Measurements from ENCODE around the gene GPER1.
"Not testable (repeated sequence)": the region's sequence is repeated elsewhere in the genome, so short reads cannot be mapped to it uniquely, and the experiment has no call there.

Gene GPER1

DNA sequence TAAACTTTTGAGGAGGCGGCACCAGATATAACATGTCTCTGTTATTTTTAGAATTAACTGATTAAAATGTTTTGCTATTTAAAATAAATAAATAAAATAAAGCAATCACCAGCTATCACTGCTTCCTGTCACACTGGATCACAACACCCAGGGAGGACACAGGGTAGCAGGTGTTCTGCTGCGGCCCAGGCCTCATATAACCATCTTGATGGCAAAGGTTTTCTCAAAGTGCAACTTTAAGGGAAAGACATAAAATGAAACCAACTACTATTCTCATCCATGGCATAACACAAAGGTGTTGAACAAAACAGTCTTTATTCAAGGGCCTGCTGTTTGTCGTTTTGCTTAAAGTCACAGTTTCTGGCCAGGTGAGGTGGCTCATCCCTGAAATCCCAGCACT lies 23.2 kb downstream of the GPER1 start:
- Histone ChIP-seq H3K27ac (ENCODE audit: insufficient read depth, low read length, poor library complexity, severe bottlenecking) (no peak overlapping the region), H3K27me3 (replicated peaks; ENCODE audit: control insufficient read depth, insufficient read depth, low read length, poor library complexity, severe bottlenecking) (no peaks in the 10 kb centered on the region)
- DNase-seq: no peak

DNA sequence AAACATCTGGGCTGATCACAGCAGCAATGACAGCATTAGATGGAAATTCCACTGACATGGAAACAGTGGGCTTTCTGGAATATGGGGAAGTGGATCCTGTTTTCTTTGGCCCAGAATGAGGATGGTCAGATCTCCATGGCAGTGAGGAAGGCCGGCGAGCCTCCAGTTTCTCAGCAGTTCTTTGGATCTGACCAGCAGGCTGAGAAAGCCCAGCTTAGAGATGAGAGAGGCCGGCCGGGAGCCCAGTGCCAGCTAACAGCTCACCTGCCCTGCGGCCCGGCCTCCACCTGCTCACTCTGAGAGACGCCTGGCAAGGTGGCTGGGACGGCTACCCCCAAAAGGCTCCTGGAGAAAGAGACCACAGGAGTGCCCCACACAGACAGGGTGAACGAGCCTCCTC lies 24.2 kb downstream of the GPER1 start:
- Histone ChIP-seq H3K36me3 (ENCODE audit: control insufficient read depth, insufficient read depth, low read length) (no peaks in the 10 kb centered on the region), H3K27me3 (replicated peaks; ENCODE audit: control insufficient read depth, insufficient read depth, low read length, poor library complexity, severe bottlenecking) (no peaks in the 10 kb centered on the region), H3K4me3 (ENCODE audit: insufficient read depth, low read depth, low read length, poor library complexity, severe bottlenecking) (no peak overlapping the region), H3K4me1 (ENCODE audit: control insufficient read depth, insufficient read depth, low read length, poor library complexity, severe bottlenecking) (no peaks in the 10 kb centered on the region), H3K27ac (ENCODE audit: insufficient read depth, low read length, poor library complexity, severe bottlenecking) (no peak overlapping the region), H3K9me3 (ENCODE audit: control insufficient read depth, low read length) (no peaks in the 10 kb centered on the region)
- no peak for DNase-seq

More for the DNA sequence above, 23.2 kb downstream of the GPER1 start:
- Histone ChIP-seq H3K9me3 (ENCODE audit: control insufficient read depth, low read length) (no peaks in the 10 kb centered on the region), H3K4me1 (ENCODE audit: control insufficient read depth, insufficient read depth, low read length, poor library complexity, severe bottlenecking) (no peaks in the 10 kb centered on the region), H3K4me3 (ENCODE audit: insufficient read depth, low read depth, low read length, poor library complexity, severe bottlenecking) (no peak overlapping the region), H3K36me3 (ENCODE audit: control insufficient read depth, insufficient read depth, low read length) (no peaks in the 10 kb centered on the region)

DNA sequence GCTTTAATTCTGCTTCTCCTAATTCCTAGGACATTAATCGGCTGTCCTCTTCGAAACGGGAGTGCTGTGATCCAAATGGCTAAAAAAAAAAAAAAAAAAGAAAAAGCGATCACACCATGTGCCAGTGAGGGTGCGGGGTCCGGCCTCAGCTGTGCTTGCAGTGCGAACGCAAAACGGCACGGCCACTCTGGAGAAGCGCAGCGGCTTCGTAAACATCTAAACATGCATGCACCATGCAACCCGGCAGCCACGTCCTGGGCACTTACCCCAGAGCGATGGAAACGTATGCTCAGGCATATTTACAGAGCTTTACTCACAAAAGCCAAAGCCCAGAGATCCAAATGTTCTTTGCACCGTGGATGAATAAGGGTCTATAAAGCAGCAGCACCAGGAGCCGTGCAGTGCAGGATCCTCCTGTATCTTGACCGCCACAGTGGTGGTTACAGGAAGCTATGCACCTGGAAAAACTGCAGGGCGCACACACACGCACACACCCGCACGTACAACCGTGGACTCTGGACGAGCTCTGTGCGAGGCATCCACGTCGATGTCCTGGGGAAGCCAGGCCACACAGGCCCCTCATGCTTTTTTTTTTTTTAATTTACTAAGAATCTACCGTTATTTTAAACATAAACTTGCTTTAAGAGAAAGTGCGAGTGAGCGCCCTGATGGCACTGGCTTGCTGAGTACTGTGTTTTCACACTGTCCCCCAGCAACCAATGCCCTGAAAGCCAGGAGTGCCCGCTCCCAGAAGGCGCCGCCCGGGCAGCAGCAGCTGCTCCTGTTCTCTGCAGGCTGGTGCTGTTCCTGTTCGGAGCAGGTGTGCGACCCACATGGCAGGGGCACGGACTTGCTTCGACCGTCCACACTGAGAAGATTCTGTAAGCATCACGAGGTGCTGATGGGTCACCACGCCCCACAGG lies 25.0 kb downstream of the GPER1 start:
- Histone ChIP-seq H3K27ac (ENCODE audit: insufficient read depth, low read length, poor library complexity, severe bottlenecking) (no peak overlapping the region), H3K36me3 (ENCODE audit: control insufficient read depth, insufficient read depth, low read length) (no peaks in the 10 kb centered on the region), H3K4me3 (ENCODE audit: insufficient read depth, low read depth, low read length, poor library complexity, severe bottlenecking) (no peak overlapping the region), H3K9me3 (ENCODE audit: control insufficient read depth, low read length) (no peaks in the 10 kb centered on the region), H3K27me3 (replicated peaks; ENCODE audit: control insufficient read depth, insufficient read depth, low read length, poor library complexity, severe bottlenecking) (no peaks in the 10 kb centered on the region), H3K4me1 (ENCODE audit: control insufficient read depth, insufficient read depth, low read length, poor library complexity, severe bottlenecking) (no peaks in the 10 kb centered on the region)
- DNase-seq: no peak

GRCh38 chr7:1113548-1113885 lies 25.6 kb downstream of the GPER1 start:
- no peaks in the 10 kb centered on the region for H3K4me1 ChIP-seq (ENCODE audit: control insufficient read depth, insufficient read depth, low read length, poor library complexity, severe bottlenecking)
- H3K36me3 ChIP-seq (ENCODE audit: control insufficient read depth, insufficient read depth, low read length): no peaks in the 10 kb centered on the region
- H3K27me3 ChIP-seq (replicated peaks; ENCODE audit: control insufficient read depth, insufficient read depth, low read length, poor library complexity, severe bottlenecking): no peaks in the 10 kb centered on the region
- no peak overlapping the region for H3K4me3 ChIP-seq (ENCODE audit: insufficient read depth, low read depth, low read length, poor library complexity, severe bottlenecking)
- DNase-seq: no peak
- no peaks in the 10 kb centered on the region for H3K9me3 ChIP-seq (ENCODE audit: control insufficient read depth, low read length)
- H3K27ac ChIP-seq (ENCODE audit: insufficient read depth, low read length, poor library complexity, severe bottlenecking): no peak overlapping the region

- H3K4me1 ChIP-seq (ENCODE audit: control insufficient read depth, insufficient read depth, low read length, poor library complexity, severe bottlenecking): no peaks in the 10 kb centered on the region
- no peak for DNase-seq
- H3K27me3 ChIP-seq (replicated peaks; ENCODE audit: control insufficient read depth, insufficient read depth, low read length, poor library complexity, severe bottlenecking): no peaks in the 10 kb centered on the region
- no peak overlapping the region for H3K27ac ChIP-seq (ENCODE audit: insufficient read depth, low read length, poor library complexity, severe bottlenecking)
- H3K9me3 ChIP-seq (ENCODE audit: control insufficient read depth, low read length): no peaks in the 10 kb centered on the region
- H3K4me3 ChIP-seq (ENCODE audit: insufficient read depth, low read depth, low read length, poor library complexity, severe bottlenecking): no peak overlapping the region
- H3K36me3 ChIP-seq (ENCODE audit: control insufficient read depth, insufficient read depth, low read length): no peaks in the 10 kb centered on the region
Observed at GRCh38 chr7:1114088-1114487, 26.2 kb downstream of the GPER1 start.

GRCh38 chr7:1114505-1114904 lies 26.6 kb downstream of the GPER1 start:
- Histone ChIP-seq H3K27me3 (replicated peaks; ENCODE audit: control insufficient read depth, insufficient read depth, low read length, poor library complexity, severe bottlenecking) (no peaks in the 10 kb centered on the region), H3K27ac (ENCODE audit: insufficient read depth, low read length, poor library complexity, severe bottlenecking) (no peak overlapping the region), H3K4me3 (ENCODE audit: insufficient read depth, low read depth, low read length, poor library complexity, severe bottlenecking) (no peak overlapping the region), H3K4me1 (ENCODE audit: control insufficient read depth, insufficient read depth, low read length, poor library complexity, severe bottlenecking) (no peaks in the 10 kb centered on the region), H3K9me3 (ENCODE audit: control insufficient read depth, low read length) (no peaks in the 10 kb centered on the region), H3K36me3 (ENCODE audit: control insufficient read depth, insufficient read depth, low read length) (no peaks in the 10 kb centered on the region)
- no peak for DNase-seq

- H3K9me3 ChIP-seq (ENCODE audit: control insufficient read depth, low read length); H3K27me3 ChIP-seq (replicated peaks; ENCODE audit: control insufficient read depth, insufficient read depth, low read length, poor library complexity, severe bottlenecking); H3K27ac ChIP-seq (ENCODE audit: insufficient read depth, low read length, poor library complexity, severe bottlenecking); H3K4me1 ChIP-seq (ENCODE audit: control insufficient read depth, insufficient read depth, low read length, poor library complexity, severe bottlenecking); H3K4me3 ChIP-seq (ENCODE audit: insufficient read depth, low read depth, low read length, poor library complexity, severe bottlenecking); DNase-seq; H3K36me3 ChIP-seq (ENCODE audit: control insufficient read depth, insufficient read depth, low read length): not testable (repeated sequence)
Observed at GRCh38 chr7:1115171-1116045, 27.5 kb downstream of the GPER1 start.

DNA sequence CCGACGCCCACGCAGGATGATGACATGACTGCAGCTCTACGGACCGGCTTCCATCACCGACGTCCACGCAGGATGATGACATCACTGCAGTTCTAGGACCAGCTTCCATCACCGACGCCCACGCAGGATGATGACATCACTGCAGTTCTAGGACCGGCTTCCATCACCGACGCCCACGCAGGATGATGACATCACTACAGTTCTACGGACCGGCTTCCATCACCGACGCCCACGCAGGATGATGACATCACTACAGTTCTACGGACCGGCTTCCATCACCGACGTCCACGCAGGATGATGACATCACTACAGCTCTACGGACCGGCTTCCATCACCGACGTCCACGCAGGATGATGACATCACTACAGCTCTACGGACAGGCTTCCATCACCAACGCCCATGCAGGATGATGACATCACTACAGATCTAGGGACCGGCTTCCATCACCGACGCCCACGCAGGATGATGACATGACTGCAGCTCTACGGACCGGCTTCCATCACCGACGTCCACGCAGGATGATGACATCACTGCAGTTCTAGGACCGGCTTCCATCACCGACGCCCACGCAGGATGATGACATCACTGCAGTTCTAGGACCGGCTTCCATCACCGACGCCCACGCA lies 28.6 kb downstream of the GPER1 start:
- H3K4me1 ChIP-seq (ENCODE audit: control insufficient read depth, insufficient read depth, low read length, poor library complexity, severe bottlenecking); H3K27me3 ChIP-seq (replicated peaks; ENCODE audit: control insufficient read depth, insufficient read depth, low read length, poor library complexity, severe bottlenecking); DNase-seq; H3K27ac ChIP-seq (ENCODE audit: insufficient read depth, low read length, poor library complexity, severe bottlenecking); H3K36me3 ChIP-seq (ENCODE audit: control insufficient read depth, insufficient read depth, low read length); H3K4me3 ChIP-seq (ENCODE audit: insufficient read depth, low read depth, low read length, poor library complexity, severe bottlenecking); H3K9me3 ChIP-seq (ENCODE audit: control insufficient read depth, low read length): not testable (repeated sequence)

- H3K4me1 ChIP-seq (ENCODE audit: control insufficient read depth, insufficient read depth, low read length, poor library complexity, severe bottlenecking): no peaks in the 10 kb centered on the region
- H3K27ac ChIP-seq (ENCODE audit: insufficient read depth, low read length, poor library complexity, severe bottlenecking): no peak overlapping the region
- no peaks in the 10 kb centered on the region for H3K27me3 ChIP-seq (replicated peaks; ENCODE audit: control insufficient read depth, insufficient read depth, low read length, poor library complexity, severe bottlenecking)
- H3K4me3 ChIP-seq (ENCODE audit: insufficient read depth, low read depth, low read length, poor library complexity, severe bottlenecking): no peak overlapping the region
- no peak for DNase-seq
- no peaks in the 10 kb centered on the region for H3K9me3 ChIP-seq (ENCODE audit: control insufficient read depth, low read length)
- no peaks in the 10 kb centered on the region for H3K36me3 ChIP-seq (ENCODE audit: control insufficient read depth, insufficient read depth, low read length)
Observed at GRCh38 chr7:1117321-1117928, 29.5 kb downstream of the GPER1 start.
